WTC11 (cell line): Measurements from ENCODE around the gene DDOST.

Experiments used
- OVOL2 ChIP-seq: fragments of 250-450 bp; sonication (Bioruptor Pico); IDR thresholded peaks from 2 replicates; pipeline ENCODE4 v1.9.0; 2021; ENCODE audit warnings: mild to moderate bottlenecking, borderline replicate concordance
- TF ChIP-seq, protein P1 (sequence below): fragments of 200-600 bp; IDR thresholded peaks from 2 replicates; pipeline ENCODE4 v1.8.0; 2022; ENCODE audit warnings: antibody characterized with exemption
- TF ChIP-seq, protein P2 (sequence below): sonication (generic); formaldehyde crosslinking; IDR thresholded peaks from 2 replicates; pipeline ENCODE4 v1.8.1; 2023; ENCODE audit warnings: mild to moderate bottlenecking, missing genetic modification reagents
- TF ChIP-seq, protein P3 (sequence below): sonication (generic); formaldehyde crosslinking; IDR thresholded peaks from 2 replicates; pipeline ENCODE4 v1.8.1; 2023; ENCODE audit warnings: mild to moderate bottlenecking, missing genetic modification reagents, borderline replicate concordance

DNA sequence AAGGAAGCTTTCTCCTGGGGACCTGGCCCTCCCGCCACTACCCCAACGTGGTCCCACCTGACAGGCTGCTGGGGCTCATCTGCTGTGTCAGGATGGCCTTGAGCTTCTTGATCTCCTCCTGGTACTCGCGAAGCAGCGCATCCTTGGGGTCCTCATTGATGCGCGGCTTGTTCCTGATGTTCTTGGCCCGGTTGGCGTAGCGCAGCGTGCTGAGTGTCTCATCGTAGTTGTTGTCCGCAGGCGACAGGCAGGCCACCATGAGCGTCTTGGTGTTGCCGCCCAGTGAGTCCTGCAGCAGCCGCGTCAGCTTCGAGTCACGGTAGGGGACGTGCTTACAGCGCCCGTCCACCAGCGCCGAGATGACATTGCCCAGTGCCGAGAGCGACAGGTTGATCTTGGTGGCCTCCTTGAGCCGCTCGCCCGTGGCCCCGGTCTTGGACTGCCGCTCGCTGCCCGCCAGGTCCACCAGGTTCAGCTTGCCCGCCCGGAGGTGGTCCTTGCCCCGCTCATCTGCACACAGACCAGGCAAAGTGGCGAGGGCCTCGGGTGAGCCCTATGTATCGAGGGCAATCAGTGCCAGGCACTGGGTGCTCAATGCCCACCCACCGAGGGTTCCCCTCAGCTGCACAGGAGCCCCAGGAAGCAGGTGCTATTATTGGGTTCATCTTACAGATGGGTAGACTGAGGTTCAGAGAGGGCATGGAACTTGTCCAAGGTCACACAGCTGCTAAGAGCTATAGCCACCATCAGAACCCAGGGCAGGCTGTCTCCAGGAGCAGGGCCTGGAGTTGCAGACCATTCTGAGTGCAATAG lies 43.4 kb upstream of the DDOST start:
- TF ChIP-seq, protein P1, sequence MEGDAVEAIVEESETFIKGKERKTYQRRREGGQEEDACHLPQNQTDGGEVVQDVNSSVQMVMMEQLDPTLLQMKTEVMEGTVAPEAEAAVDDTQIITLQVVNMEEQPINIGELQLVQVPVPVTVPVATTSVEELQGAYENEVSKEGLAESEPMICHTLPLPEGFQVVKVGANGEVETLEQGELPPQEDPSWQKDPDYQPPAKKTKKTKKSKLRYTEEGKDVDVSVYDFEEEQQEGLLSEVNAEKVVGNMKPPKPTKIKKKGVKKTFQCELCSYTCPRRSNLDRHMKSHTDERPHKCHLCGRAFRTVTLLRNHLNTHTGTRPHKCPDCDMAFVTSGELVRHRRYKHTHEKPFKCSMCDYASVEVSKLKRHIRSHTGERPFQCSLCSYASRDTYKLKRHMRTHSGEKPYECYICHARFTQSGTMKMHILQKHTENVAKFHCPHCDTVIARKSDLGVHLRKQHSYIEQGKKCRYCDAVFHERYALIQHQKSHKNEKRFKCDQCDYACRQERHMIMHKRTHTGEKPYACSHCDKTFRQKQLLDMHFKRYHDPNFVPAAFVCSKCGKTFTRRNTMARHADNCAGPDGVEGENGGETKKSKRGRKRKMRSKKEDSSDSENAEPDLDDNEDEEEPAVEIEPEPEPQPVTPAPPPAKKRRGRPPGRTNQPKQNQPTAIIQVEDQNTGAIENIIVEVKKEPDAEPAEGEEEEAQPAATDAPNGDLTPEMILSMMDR: no peak
- TF ChIP-seq, protein P2, sequence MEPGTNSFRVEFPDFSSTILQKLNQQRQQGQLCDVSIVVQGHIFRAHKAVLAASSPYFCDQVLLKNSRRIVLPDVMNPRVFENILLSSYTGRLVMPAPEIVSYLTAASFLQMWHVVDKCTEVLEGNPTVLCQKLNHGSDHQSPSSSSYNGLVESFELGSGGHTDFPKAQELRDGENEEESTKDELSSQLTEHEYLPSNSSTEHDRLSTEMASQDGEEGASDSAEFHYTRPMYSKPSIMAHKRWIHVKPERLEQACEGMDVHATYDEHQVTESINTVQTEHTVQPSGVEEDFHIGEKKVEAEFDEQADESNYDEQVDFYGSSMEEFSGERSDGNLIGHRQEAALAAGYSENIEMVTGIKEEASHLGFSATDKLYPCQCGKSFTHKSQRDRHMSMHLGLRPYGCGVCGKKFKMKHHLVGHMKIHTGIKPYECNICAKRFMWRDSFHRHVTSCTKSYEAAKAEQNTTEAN: no peak
- TF ChIP-seq, protein P3, sequence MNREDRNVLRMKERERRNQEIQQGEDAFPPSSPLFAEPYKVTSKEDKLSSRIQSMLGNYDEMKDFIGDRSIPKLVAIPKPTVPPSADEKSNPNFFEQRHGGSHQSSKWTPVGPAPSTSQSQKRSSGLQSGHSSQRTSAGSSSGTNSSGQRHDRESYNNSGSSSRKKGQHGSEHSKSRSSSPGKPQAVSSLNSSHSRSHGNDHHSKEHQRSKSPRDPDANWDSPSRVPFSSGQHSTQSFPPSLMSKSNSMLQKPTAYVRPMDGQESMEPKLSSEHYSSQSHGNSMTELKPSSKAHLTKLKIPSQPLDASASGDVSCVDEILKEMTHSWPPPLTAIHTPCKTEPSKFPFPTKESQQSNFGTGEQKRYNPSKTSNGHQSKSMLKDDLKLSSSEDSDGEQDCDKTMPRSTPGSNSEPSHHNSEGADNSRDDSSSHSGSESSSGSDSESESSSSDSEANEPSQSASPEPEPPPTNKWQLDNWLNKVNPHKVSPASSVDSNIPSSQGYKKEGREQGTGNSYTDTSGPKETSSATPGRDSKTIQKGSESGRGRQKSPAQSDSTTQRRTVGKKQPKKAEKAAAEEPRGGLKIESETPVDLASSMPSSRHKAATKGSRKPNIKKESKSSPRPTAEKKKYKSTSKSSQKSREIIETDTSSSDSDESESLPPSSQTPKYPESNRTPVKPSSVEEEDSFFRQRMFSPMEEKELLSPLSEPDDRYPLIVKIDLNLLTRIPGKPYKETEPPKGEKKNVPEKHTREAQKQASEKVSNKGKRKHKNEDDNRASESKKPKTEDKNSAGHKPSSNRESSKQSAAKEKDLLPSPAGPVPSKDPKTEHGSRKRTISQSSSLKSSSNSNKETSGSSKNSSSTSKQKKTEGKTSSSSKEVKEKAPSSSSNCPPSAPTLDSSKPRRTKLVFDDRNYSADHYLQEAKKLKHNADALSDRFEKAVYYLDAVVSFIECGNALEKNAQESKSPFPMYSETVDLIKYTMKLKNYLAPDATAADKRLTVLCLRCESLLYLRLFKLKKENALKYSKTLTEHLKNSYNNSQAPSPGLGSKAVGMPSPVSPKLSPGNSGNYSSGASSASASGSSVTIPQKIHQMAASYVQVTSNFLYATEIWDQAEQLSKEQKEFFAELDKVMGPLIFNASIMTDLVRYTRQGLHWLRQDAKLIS (CRISPR knock-in tag): no peak
- no peak for TF ChIP-seq OVOL2 (CRISPR knock-in tag)
